Motor neuron (in vitro differentiated cells): Measurements from ENCODE around the gene SIK3. TPM values are rescaled to one million over a fixed set of nuclear protein-coding genes. Genes with fewer than 3 reads are reported as not detected.

Experiments used
- ATAC-seq, 8 experiments: fragments of 200-7000 bp; cut with Tn5 transposase; replicated peaks in 6 of 8; 2 replicates each; pipeline ENCODE4 v1.8.0; 2021; ENCODE audit warnings: mild to moderate bottlenecking in 8 of 8, moderate library complexity in 8 of 8
- H3K27ac ChIP-seq, 2 donors: fragments of 250-450 bp; sonication (Bioruptor Pico); 2 replicates each; pipeline ENCODE4 v1.9.0; 2021; ENCODE audit warnings: antibody characterized with exemption in 2 of 2, mild to moderate bottlenecking in 2 of 2, moderate library complexity in 1 of 2
- H3K4me1 ChIP-seq, 2 donors: fragments of 250-450 bp; sonication (Bioruptor Pico); replicated peaks in 1 of 2; 2 replicates each; pipeline ENCODE4 v1.6.1; 2021; ENCODE audit warnings: antibody characterized with exemption in 2 of 2, mild to moderate bottlenecking in 2 of 2, moderate library complexity in 1 of 2
- H3K4me3 ChIP-seq, 5 donors: fragments of 250-450 bp; sonication (Bioruptor Pico); 2 replicates each; pipeline ENCODE4 v1.9.0; 2021; ENCODE audit warnings: antibody characterized with exemption in 5 of 5, mild to moderate bottlenecking in 5 of 5, moderate library complexity in 4 of 5
- WGBS, 10 experiments: fragments of 450-650 bp; shearing (Covaris generic); methylation state at CpG; one replicate each; pipeline ENCODE4 v1.0.0; 2022; 5-methylcytosine and 5-hydroxymethylcytosine counted together
- in situ Hi-C, 9 experiments: fragments of 400-800 bp; cut with MboI; loops; one replicate each; pipeline ENCODE4 v1.15.0; 2021; ENCODE audit warnings: low sequenced_read_pairs in 9 of 9, low pct_unique_long_range_greater_than_20kb in 2 of 9; ENCODE audit not compliant: unreplicated experiment in 9 of 9
- total RNA-seq, 8 experiments: library from RNA; unstranded; fragments of 300-600 nt; gene quantifications; 2 replicates each; pipeline versions ENCODE4 v1.2.3 to v1.2.4, GENCODE V29; 2022

Gene SIK3
- total RNA-seq, 8 experiments from 2014 or later, result 12.7 to 34.3 (median 16.5) TPM

GRCh38 chr11:117000014-117000737 lies 98.1 kb downstream of the SIK3 start:
- Histone ChIP-seq H3K27ac (no peak overlapping the region), H3K4me1 (no peaks in the 10 kb centered on the region), H3K4me3 (no peak overlapping the region)
- WGBS, 10 experiments, result 38 to 100% (median 73%) methylated on average over 1 of the region's 1 CpG; no CpG with 5 or more reads in 4 of the 10 experiments
- in situ Hi-C loops, result no loop called here
- no peak for ATAC-seq

- Histone ChIP-seq H3K27ac (no peak overlapping the region), H3K4me1 (peaks cover 18 to 20% of the 10 kb centered on the region in 2 donors), H3K4me3 (no peak overlapping the region)
- WGBS, 10 experiments, result 86 to 100% (median 98%) methylated on average over 1 to 2 of the region's 2 CpGs; no CpG with 5 or more reads in 2 of the 10 experiments
- in situ Hi-C loops, result loop anchor here in 1 of 9 experiments (25.0 kb wide), 1 partner anchor 90 kb away; the partner anchor contains the start of gene SIK3
- ATAC-seq, result no peak
Measured at GRCh38 chr11:116997071-116997470, 101.2 kb downstream of the SIK3 start.

GRCh38 chr11:116994195-116994594 lies 104.0 kb downstream of the SIK3 start:
- no peak overlapping the region for H3K4me3 ChIP-seq
- H3K27ac ChIP-seq, result peak overlapping the region in 1 of 2 donors; percentile 13
- in situ Hi-C loops, result loop anchor here in 1 of 9 experiments (25.0 kb wide), 1 partner anchor 93 kb away; the partner anchor contains the start of gene SIK3
- no peak for ATAC-seq
- peaks cover 26 to 31% of the 10 kb centered on the region in 2 donors for H3K4me1 ChIP-seq
- WGBS, 10 experiments, result 48 to 100% (median 71%) methylated on average over 1 to 3 of the region's 3 CpGs

- Histone ChIP-seq H3K27ac (peak overlapping the region in 1 of 2 donors; percentile 13), H3K4me3 (peak overlapping the region in 4 of 5 donors; percentile 3 to 26 (median 11)), H3K4me1 (peaks cover 31 to 35% of the 10 kb centered on the region in 2 donors)
- ATAC-seq, result peak in 5 of 8 experiments; percentile 92 to 97 (median 93)
- WGBS, 10 experiments, result 0 to 86% (median 18%) methylated on average over 1 to 6 of the region's 6 CpGs; no CpG with 5 or more reads in 1 of the 10 experiments
- in situ Hi-C loops, result loop anchor here in 1 of 9 experiments (25.0 kb wide), 1 partner anchor 94 kb away; the partner anchor contains the start of gene SIK3
Measured at GRCh38 chr11:116993599-116993998, 104.6 kb downstream of the SIK3 start.

GRCh38 chr11:116991491-116991890 lies 106.7 kb downstream of the SIK3 start:
- 67 to 100% (median 85%) methylated on average over 1 of the region's 1 CpG; no CpG with 5 or more reads in 4 of the 10 experiments for WGBS, 10 experiments
- Histone ChIP-seq H3K4me1 (peaks cover 31 to 35% of the 10 kb centered on the region in 2 donors), H3K27ac (no peak overlapping the region), H3K4me3 (no peak overlapping the region)
- in situ Hi-C loops, result loop anchor here in 1 of 9 experiments (25.0 kb wide), 1 partner anchor 96 kb away; the partner anchor contains the start of gene SIK3
- no peak for ATAC-seq

GRCh38 chr11:116990811-116991210 lies 107.4 kb downstream of the SIK3 start:
- in situ Hi-C loops, result loop anchor here in 1 of 9 experiments (25.0 kb wide), 1 partner anchor 96 kb away; the partner anchor contains the start of gene SIK3
- peaks cover 31 to 35% of the 10 kb centered on the region in 2 donors for H3K4me1 ChIP-seq
- H3K27ac ChIP-seq, result no peak overlapping the region
- 56 to 100% (median 100%) methylated on average over 1 of the region's 1 CpG; no CpG with 5 or more reads in 1 of the 10 experiments for WGBS, 10 experiments
- no peak for ATAC-seq
- no peak overlapping the region for H3K4me3 ChIP-seq

GRCh38 chr11:116990061-116990473 lies 108.2 kb downstream of the SIK3 start:
- ATAC-seq, result peak in 4 of 8 experiments; percentile 29 to 48 (median 34)
- WGBS, 10 experiments, result 12 to 100% (median 82%) methylated on average over 1 to 4 of the region's 4 CpGs; no CpG with 5 or more reads in 2 of the 10 experiments
- H3K4me3 ChIP-seq, result no peak overlapping the region
- no peak overlapping the region for H3K27ac ChIP-seq
- in situ Hi-C loops, result loop anchor here in 1 of 9 experiments (25.0 kb wide), 1 partner anchor 97 kb away; the partner anchor contains the start of gene SIK3
- peaks cover 31 to 35% of the 10 kb centered on the region in 2 donors for H3K4me1 ChIP-seq

GRCh38 chr11:116989184-116989583 lies 109.0 kb downstream of the SIK3 start:
- Histone ChIP-seq H3K27ac (no peak overlapping the region), H3K4me1 (peaks cover 26 to 30% of the 10 kb centered on the region in 2 donors), H3K4me3 (no peak overlapping the region)
- ATAC-seq, result no peak
- in situ Hi-C loops, result loop anchor here in 1 of 9 experiments (25.0 kb wide), 1 partner anchor 98 kb away; the partner anchor contains the start of gene SIK3
- 33 to 97% (median 53%) methylated on average over 1 to 4 of the region's 4 CpGs for WGBS, 10 experiments

GRCh38 chr11:116986521-116987105 lies 111.6 kb downstream of the SIK3 start:
- Histone ChIP-seq H3K4me3 (no peak overlapping the region), H3K27ac (no peak overlapping the region), H3K4me1 (peaks cover 12 to 20% of the 10 kb centered on the region in 2 donors)
- 0 to 100% (median 85%) methylated on average over 1 to 2 of the region's 2 CpGs; no CpG with 5 or more reads in 1 of the 10 experiments for WGBS, 10 experiments
- in situ Hi-C loops, result loop anchor here in 1 of 9 experiments (25.0 kb wide), 1 partner anchor 101 kb away; the partner anchor contains the start of gene SIK3
- ATAC-seq, result peak in 2 of 8 experiments; percentile 35 to 55

- no peak overlapping the region for H3K4me3 ChIP-seq
- 19 to 100% (median 79%) methylated on average over 1 to 6 of the region's 6 CpGs for WGBS, 10 experiments
- in situ Hi-C loops, result loop anchor here in 1 of 9 experiments (25.0 kb wide), 1 partner anchor 103 kb away; the partner anchor contains the start of gene SIK3
- peak in 2 of 8 experiments; percentile 71 to 73 for ATAC-seq
- peaks cover 6 to 9% of the 10 kb centered on the region in 2 donors for H3K4me1 ChIP-seq
- H3K27ac ChIP-seq, result no peak overlapping the region
Measured at GRCh38 chr11:116984589-116984988, 113.6 kb downstream of the SIK3 start.

- peaks cover 5 to 7% of the 10 kb centered on the region in 2 donors for H3K4me1 ChIP-seq
- no peak overlapping the region for H3K4me3 ChIP-seq
- H3K27ac ChIP-seq, result no peak overlapping the region
- 21 to 86% (median 77%) methylated on average over 2 to 3 of the region's 4 CpGs; no CpG with 5 or more reads in 3 of the 10 experiments for WGBS, 10 experiments
- no peak for ATAC-seq
- in situ Hi-C loops, result loop anchor here in 1 of 9 experiments (25.0 kb wide), 1 partner anchor 103 kb away; the partner anchor contains the start of gene SIK3
Measured at GRCh38 chr11:116984186-116984585, 114.0 kb downstream of the SIK3 start.

GRCh38 chr11:116981266-116981885 lies 116.9 kb downstream of the SIK3 start:
- Histone ChIP-seq H3K4me1 (peaks cover 0 to 3% of the 10 kb centered on the region in 2 donors), H3K4me3 (no peak overlapping the region), H3K27ac (no peak overlapping the region)
- in situ Hi-C loops, result loop anchor here in 1 of 9 experiments (25.0 kb wide), 1 partner anchor 106 kb away; the partner anchor contains the start of gene SIK3
- no peak for ATAC-seq
- 88 to 100% (median 100%) methylated on average over 1 to 4 of the region's 4 CpGs; no CpG with 5 or more reads in 1 of the 10 experiments for WGBS, 10 experiments
